GM21619 (cell line): ENCODE data around the gene MIGA2.

Experiments
- ATAC-seq: cut with Tn5 transposase; IDR thresholded peaks from one replicate; pipeline ENCODE4 v1.9.1; 2021; ENCODE audit not compliant: unreplicated experiment

The MIGA2 gene

GRCh38 chr9:129036923-129037766 is 719 bp downstream of the MIGA2 start:
- no peak for ATAC-seq

- no peak for ATAC-seq
Observed at GRCh38 chr9:129037767-129038098, 1.3 kb downstream of the MIGA2 start.

- ATAC-seq: no peak
Observed at GRCh38 chr9:129038109-129038852, 1.9 kb downstream of the MIGA2 start.

GRCh38 chr9:129040113-129040643 is 3.8 kb downstream of the MIGA2 start:
- no peak for ATAC-seq

GRCh38 chr9:129042016-129042415 is 5.6 kb downstream of the MIGA2 start:
- no peak for ATAC-seq

- ATAC-seq: no peak
Observed at GRCh38 chr9:129052592-129052991, 16.2 kb downstream of the MIGA2 start.

GRCh38 chr9:129053020-129053419 is 16.6 kb downstream of the MIGA2 start:
- ATAC-seq: no peak

- ATAC-seq: no peak
Observed at GRCh38 chr9:129054163-129054851, 17.9 kb downstream of the MIGA2 start.

- no peak for ATAC-seq
Observed at GRCh38 chr9:129058965-129059795, 22.8 kb downstream of the MIGA2 start.

- ATAC-seq: no peak
Observed at GRCh38 chr9:129059796-129060785, 23.7 kb downstream of the MIGA2 start.

- ATAC-seq: no peak
Observed at GRCh38 chr9:129060991-129061390, 24.6 kb downstream of the MIGA2 start.

- ATAC-seq: no peak
Observed at GRCh38 chr9:129063061-129063460, 26.6 kb downstream of the MIGA2 start.

GRCh38 chr9:129064499-129064908 is 28.1 kb downstream of the MIGA2 start:
- no peak for ATAC-seq

- ATAC-seq: no peak
Observed at GRCh38 chr9:129068110-129068509, 31.7 kb downstream of the MIGA2 start.

GRCh38 chr9:129068990-129069861 is 32.8 kb downstream of the MIGA2 start:
- ATAC-seq: peak; percentile 66

GRCh38 chr9:129069862-129070641 is 33.6 kb downstream of the MIGA2 start:
- ATAC-seq: no peak

- ATAC-seq: no peak
Observed at GRCh38 chr9:129070696-129071525, 34.5 kb downstream of the MIGA2 start.
